Measurements from ENCODE around the gene SMIM12.

SMIM12 gene

GRCh38 chr1:34808051-34808810, 51.3 kb downstream of the SMIM12 start:
- Histone ChIP-seq H4K20me1 (no peaks in the 10 kb centered on the region), H3K9ac (no peak overlapping the region)

DNA sequence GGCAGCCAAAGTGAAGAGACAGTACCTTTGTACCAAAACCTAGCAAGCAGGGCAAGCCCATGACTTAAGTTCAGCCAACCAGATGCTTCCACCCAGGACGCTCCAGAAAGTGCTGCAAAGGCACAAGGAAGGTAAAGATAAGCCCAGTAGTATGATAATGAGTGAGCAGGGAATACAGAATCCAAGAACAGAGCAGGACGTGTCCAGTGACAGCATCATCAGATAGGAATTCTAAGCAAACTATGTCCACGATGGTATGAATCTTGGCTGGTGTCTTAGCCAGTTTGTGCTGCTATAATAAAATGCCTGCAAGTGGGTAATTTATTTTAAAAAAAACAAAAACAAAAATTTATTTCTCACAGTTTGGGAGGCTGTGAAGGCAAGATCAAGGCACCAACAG, 53.2 kb downstream of the SMIM12 start:
- Histone ChIP-seq H3K4me2 (no peak overlapping the region), H3K9me3 (replicated peaks in 1 of 11) (peaks cover 0 to 26% (median 12%) of the 10 kb centered on the region in 11 experiments; a peak in 18 of 22 replicates), H3K27me3 (no peaks in the 10 kb centered on the region), H3K4me3 (no peak overlapping the region), H3K9ac (no peak overlapping the region), H4K20me1 (no peaks in the 10 kb centered on the region), H3K4me1 (no peaks in the 10 kb centered on the region), H3K27ac (no peak overlapping the region), H3K36me3 (no peaks in the 10 kb centered on the region)
- TF ChIP-seq Cebpa-rat (IDR thresholded peaks at IDR 0.05) = no peak

More at GRCh38 chr1:34808051-34808810, 51.3 kb downstream of the SMIM12 start:
- H3K9me3 ChIP-seq (replicated peaks in 1 of 11) = peaks cover 0 to 26% (median 12%) of the 10 kb centered on the region in 11 experiments; a peak in 18 of 22 replicates
- no peaks in the 10 kb centered on the region for H3K27me3 ChIP-seq
- H3K27ac ChIP-seq = no peak overlapping the region
- H3K4me2 ChIP-seq = no peak overlapping the region
- TF ChIP-seq Cebpa-rat (IDR thresholded peaks at IDR 0.05) = no peak
- H3K4me1 ChIP-seq = no peaks in the 10 kb centered on the region
- H3K4me3 ChIP-seq = no peak overlapping the region
- H3K36me3 ChIP-seq = no peaks in the 10 kb centered on the region

- no peaks in the 10 kb centered on the region for H3K27me3 ChIP-seq
- no peak overlapping the region for H3K4me2 ChIP-seq
- H3K36me3 ChIP-seq = no peaks in the 10 kb centered on the region
- H3K27ac ChIP-seq = no peak overlapping the region
- H3K4me1 ChIP-seq = peaks cover 0 to 9% (median 0%) of the 10 kb centered on the region in 10 experiments; a peak in 2 of 20 replicates
- H3K4me3 ChIP-seq = no peak overlapping the region
- no peak for TF ChIP-seq Cebpa-rat (IDR thresholded peaks at IDR 0.05)
- no peaks in the 10 kb centered on the region for H4K20me1 ChIP-seq
- peaks cover 0 to 17% (median 7%) of the 10 kb centered on the region in 11 experiments; a peak in 13 of 22 replicates for H3K9me3 ChIP-seq (replicated peaks in 1 of 11)
- no peak overlapping the region for H3K9ac ChIP-seq
These were observed 55.8 kb downstream of the SMIM12 start for GRCh38 chr1:34803770-34804169.
